Dedifferentiated amniotic fluid mesenchymal stem cell (primary cell): ENCODE results near the gene MGRN1.
A peak's percentile ranks its signal among the peaks of the same experiment; 100 is the strongest.
"Not testable (repeated sequence)": the region's sequence is repeated elsewhere in the genome, so short reads cannot be mapped to it uniquely, and the experiment has no call there.

Experiments
- DNase-seq: peaks from one replicate; pipeline ENCODE4 v3.0.0-alpha.2; 2016; ENCODE audit errors: extremely low spot score

MGRN1 gene

DNA sequence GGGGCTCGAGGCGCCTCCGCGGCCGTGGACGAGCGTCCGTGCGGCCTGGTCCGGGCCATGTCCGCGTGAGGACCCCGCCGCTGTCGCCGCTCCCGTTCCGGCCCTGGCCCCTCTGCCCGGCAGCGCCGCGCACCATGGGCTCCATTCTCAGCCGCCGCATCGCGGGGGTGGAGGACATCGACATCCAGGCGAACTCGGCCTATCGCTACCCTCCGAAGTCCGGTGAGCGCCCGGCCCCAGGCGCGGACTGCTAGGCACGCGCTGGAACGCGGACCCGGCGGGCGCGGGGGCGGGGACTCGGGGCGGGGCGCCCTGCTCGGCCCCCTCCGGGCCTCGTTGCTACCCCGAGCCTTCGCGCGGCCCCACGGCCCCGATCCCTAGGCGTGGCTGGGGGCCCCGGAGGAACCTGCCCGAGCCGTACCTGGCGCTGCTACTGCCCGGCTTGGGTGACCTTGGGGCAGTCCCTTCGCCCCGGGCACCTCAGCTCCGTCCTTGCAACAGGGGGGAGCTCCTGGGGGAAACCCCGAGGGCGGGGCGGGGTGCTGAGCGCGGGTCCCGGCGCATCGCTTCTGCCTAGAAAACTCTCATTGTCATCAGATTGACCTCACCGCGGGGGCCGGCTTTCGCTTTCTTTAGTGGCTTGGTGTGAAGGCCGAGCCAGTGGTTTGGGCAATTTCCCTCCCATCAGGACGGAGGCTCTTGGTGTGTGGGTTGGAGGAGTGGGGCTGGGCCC, 367 bp downstream of the MGRN1 start:
- peak; percentile 62 for DNase-seq

DNA sequence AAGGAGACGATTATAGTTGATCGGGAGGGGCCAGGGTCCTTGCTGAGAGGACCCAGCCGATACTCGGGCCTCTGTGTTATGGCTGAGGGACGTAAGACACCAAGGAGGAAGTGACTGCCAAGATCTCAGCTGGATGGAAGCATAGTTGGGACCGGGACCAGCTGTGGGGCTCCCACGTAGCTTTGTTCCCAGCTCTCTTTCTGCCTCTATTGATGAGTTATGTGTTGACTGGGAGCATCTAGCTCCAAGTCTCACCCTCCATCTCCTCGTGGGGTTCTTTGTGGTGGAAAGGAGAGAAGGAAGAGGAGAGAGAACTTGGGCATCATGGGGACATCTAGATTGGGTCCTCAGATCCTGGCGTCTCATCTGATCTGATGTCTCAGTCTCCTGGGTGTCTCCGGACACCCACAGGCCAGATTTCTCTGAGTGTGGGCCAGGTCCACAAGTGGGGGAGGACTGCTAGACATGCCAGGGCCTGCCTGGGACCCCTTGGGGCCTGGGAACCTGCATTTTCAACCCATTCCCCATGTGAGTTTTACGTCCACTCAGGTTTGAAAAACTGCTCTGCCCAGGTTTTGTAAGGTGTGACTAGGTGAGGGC, 1.0 kb downstream of the MGRN1 start:
- DNase-seq = no peak

DNA sequence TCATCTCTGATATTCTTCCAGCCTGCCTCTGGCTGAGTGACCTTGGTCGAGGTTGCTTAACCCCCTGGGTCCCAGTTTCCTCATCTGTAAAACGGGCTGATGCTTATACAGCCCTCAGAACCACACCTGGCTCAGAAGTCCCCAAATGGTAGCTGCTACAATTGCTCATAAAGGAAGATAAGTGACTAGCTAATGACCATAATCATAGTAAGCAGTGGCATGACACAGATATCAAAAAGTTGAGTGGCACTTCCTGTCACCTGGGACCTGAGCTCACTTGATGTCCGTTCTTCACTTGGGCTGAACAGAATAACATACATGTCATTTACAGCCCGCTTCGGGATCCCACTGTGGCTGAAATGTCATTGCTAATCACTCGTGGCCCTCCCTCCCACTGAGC, 1.8 kb downstream of the MGRN1 start:
- no peak for DNase-seq

DNA sequence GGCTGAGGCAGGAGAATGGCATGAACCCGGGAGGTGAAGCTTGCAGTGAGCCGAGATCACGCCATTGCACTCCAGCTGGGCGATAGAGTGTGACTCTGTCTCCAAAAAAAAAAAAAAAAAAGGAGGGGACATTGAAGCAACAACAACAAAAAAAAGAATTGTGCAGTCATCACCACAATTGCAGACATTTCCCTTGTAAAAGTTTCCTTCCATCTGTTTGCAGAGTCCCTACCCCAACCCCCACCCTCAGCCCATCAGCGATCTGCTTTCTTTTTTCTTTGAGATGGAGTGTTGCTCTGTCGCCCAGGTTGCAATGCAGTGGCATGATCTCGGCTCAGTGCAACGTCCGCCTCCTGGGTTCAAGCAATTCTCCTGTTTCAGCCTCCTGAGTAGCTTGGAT, 3.7 kb downstream of the MGRN1 start:
- no peak for DNase-seq

DNA sequence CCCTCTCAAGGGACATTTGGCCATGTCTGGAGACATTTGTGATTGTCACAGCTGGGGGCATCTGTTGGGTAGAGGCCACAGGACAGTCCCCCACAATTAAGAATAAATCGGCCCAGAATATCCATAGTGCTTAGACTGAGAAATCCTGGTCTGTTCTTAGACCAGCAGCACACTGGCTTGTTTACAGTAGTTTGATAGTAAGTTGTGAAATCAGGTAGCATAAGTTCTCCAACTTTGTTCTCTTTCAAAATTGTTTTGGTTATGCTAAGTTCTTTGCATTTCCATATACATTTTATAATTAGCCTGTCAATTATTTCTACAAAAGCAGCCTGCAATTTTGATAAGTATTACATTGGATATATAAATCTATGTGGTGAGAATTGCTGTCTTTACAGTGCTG, 6.8 kb downstream of the MGRN1 start:
- DNase-seq = no peak

DNA sequence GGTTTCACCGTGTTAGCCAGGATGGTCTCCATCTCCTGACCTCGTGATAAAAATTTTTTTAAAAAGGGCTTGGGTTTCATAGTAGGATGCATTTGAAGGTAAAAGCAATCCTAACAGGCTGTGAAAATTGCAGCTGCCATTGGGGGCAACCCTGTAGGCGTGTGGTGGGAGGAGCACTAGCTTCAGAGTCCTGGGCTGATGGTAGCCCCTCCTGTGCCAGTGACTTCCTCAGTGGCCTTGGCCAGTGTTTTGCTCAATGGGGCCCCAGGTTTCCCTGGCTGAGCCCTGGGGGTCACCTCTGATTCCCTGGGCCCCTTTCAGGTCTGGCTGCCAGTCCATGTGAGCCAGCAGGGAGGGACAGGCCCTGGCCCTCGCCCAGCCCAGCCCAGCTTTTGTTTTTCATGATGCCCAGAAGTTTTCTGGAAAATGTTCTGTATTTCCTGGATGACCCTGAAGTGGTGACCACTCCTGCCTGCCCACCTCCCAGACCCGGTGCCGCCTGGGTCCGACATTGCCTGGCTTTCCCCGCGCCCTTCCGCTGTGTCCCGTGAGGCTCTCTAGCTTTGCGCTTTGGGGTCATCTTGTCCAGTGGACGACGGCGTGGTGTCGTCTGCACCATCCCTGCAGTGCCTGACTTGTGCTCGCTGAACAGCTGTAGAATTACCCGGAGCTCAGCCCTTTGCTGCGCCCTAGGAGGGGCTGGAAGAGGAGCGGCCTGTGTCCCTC, 9.4 kb downstream of the MGRN1 start:
- no peak for DNase-seq

DNA sequence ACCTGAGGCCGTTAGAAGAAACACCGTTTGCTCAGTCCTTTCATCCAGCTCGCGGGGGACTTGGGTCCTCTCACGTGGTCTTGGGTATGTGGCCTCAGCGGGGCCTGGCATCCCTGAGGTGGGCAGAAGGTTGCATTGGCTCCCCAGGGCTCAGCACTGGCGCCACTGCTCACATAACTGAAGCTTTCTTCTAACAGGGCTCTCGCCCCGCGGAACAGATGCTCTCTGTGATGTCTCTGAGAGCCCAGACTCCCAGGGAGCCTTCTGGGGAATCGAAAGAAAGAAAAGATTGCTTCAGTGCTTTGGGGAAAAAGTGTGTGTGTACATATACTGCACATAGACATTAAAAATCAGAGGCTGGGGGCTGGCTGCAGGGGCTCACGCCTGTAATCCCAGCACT, 10.1 kb downstream of the MGRN1 start:
- DNase-seq = no peak

DNA sequence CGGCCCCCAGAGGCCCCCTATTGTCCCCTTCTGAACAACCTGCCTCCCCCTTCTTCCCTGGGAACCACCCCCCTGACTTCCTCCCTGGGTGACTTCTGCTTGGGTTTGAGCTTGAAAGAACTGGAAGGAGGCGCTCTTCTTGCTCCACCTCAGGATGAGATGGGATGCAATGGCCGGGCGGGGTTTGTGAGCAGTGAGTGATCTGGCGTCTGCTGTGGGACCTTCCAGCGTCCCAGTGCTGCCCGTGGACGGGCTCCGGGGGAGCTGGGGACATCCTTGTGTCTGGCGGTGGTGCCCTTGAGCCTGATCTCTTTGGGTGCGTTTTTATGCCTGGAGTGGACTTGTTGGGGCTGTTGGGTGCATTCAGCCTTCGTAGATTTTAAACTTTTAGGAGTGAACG, 11.6 kb downstream of the MGRN1 start:
- no peak for DNase-seq

DNA sequence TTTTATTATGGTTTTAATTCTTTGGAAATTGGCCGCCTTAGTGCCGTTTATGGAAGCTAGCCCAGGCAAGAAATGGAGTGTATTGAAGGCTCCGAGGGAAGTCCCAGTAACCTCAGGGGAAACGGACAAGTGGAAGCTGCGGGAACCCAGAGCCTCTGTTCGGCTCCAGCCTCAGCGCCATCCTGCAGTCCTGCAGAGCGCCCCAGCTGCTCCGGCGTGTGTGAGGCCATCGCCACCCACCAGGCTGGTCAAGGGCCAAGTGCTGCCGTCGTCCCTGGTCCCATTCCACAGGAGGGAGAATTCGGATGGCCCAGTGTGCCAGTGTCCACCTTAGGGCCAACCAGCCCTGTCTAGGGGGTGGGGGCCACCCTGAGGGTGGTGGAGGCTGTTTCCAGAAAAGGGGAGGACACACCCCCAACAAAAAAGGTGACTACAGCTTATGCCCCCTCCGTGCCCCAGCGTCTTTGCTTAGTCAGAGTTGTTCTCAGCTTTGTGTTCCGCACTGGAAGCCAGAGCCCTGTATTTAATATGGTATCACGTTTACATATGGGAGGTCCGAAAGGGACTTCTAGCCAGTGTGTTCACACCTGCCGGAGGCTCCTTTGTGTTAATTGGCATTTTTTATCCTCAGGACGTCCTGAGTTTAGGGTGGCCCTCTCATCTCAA, 13.0 kb downstream of the MGRN1 start:
- no peak for DNase-seq

DNA sequence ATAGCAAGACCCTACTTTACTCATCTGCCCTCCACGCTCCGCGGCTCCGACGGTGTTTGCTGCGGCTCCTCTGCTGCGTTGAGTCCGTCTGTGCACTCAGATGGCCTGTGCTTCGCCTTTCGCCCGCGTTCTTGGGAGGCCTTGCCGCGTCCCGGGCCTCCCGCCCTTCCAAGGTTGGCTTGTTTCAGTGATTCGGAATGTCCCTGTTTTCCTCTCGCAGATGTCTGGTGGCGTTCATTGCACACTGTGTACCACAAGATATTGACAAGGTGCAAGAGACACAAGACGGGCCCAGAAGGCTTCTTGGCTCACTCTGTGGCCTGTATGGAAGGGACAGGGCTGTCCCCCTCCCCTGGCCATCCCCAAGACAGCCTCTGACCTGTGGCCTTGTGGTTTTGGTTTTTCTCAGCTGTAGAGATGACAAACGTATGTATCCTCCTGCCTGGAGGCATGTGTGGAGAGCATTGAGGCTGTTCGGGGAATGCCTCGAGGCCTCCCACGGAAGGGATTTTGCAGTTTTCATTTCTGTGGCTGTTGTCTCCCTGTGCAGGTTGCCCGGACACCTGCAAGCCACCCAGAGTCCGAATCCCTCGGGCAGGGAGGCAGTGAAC, 15.4 kb downstream of the MGRN1 start:
- DNase-seq = no peak

DNA sequence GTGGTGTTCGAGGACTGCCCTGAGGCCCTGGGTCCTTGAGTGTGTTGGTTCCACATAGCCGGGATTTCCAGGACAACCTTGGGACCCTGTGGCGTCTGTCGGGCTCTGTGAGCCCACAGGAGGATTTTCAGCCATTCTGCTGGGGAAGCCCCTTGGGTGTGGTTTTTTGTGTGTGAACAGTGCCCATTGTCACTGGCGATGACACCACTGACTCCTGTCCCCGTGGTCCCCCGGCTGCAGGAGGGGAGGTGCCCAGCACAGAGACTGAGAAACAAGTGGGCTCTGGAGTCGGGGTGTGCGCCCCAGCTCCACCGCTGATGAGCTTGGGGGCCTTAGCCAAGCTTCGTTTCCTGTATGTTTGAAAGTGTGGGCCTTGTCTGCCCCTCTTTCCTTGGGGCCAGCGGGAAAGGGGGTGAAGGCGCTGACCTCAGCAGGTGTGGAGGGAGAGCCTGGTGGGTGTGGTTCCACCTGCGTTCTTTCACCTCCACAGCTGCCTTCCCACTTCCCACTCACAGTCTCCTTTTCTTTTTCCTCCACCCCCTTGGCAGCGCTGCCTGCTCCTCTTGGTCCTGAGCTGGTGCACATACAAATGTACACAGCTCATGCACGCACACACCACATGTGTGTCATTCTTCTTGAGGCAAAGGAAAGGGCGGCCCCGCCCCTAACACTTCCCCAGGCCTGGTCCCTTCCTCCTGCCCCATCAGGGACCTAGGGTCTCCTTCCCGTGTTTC, 16.1 kb downstream of the MGRN1 start:
- DNase-seq = no peak

DNA sequence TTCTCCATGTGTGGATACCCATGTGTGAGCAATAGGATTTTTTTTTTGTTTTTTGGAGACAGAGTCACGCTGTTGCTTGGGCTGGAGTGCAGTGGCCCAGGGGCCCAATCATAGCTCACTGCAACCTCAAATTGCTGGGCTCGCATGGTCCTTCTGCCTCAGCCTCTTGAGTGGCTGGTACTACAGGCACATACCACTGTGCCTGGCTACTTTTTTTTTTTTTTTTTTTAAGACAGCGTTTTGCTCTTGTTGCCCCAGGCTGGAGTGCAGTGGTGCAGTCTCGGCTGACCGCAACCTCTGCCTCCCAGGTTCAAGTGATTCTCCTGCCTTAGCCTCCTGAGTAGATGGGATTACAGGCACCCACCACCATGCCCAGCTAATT, 16.7 kb downstream of the MGRN1 start:
- DNase-seq = no peak

DNA sequence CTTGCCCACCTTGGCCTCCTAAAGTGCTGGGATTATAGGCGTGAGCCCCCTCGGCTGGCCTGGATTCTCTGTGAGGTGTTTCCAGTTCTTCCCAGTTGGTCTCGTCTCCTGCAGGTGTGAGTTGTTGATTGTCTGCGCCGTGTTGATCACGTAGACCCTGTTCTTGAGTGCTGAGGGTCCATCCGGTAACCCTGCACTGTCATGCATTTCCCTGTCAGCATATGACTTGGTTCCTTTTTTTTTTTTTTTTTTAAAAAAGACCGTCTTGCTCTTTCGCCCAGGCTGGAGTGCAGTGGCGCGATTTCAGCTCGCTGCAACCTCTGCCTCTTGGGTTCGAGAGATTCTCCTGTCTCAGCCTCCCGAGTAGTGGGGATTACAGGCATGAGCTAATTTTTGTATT, 17.3 kb downstream of the MGRN1 start:
- no peak for DNase-seq

DNA sequence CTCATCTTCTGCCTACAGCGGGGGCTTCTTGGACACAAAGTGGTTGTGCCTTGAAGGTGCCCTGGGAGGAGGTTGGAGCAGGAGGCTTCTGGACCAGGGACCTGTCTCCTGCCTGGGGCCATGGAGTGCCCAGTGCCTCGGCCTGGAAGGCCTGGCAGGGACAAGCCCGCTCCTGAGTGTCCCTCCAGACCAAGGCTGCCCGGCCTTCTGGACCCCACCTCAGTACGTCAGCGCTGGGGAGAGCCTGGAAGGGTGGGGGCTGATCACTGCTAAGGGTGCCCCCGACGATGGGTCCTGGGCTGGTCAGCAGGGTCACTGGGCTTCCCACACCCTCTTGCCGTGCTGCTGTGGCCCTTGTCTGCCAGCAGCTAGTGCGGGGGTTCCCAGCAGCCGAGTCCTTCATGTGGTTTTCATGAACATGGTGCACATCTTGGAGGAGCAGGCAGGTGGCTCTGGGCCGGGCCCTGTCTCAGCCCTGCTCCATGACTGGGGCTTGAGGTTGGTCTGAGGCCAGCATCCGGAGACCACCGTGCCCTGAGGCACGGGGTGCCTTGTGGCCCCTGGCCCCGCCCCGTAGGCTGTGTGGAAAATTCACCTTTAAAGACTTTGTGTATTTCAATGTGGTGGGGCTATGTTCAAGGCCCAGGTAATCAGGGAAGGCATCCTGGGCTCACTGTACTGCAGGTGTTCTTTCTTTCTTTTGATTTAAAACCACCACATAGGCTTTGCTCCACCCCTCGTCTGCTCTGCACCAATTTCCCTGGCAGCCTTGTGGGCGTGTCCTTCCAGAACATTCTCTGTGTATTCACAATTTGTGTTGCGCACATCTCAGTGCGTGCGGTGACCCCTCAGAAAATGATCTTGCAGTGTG, 22.4 kb downstream of the MGRN1 start:
- no peak for DNase-seq

DNA sequence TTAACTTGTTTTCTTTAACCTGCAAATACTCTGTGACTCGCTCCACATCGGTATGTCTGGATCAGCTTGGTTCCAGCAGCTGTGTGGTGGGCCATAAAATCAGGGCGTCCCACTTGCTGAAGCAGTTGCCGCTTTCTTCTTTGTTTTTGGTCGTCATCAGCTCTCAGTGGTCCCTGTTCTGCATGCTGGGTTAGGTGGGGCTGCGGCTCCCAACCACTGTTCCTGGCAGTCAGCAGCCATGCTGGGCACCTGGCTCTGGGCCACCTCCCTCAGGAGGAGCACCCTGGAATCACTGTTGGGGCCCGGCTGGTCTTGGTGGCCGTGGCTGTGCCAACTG, 23.0 kb downstream of the MGRN1 start:
- DNase-seq = no peak

DNA sequence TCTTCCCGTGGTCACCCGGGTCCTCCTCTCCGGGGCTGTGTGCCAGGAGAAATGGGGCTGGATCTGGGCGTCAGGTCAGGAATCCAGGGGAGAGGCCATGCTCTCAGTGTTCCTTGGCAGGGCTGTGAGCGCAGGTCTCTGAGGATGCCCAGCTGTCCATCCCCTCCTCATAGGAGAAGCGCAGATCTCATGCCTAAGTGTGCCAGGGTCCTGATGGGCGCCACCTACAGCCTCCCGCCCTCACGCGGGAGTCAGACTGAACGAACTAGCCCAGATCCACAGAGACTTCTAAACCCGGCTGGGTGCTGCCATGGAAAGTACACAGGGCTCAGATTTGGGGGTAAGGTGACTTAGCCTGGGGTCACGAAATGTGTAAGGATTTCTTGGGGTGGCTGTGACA, 24.3 kb downstream of the MGRN1 start:
- no peak for DNase-seq

DNA sequence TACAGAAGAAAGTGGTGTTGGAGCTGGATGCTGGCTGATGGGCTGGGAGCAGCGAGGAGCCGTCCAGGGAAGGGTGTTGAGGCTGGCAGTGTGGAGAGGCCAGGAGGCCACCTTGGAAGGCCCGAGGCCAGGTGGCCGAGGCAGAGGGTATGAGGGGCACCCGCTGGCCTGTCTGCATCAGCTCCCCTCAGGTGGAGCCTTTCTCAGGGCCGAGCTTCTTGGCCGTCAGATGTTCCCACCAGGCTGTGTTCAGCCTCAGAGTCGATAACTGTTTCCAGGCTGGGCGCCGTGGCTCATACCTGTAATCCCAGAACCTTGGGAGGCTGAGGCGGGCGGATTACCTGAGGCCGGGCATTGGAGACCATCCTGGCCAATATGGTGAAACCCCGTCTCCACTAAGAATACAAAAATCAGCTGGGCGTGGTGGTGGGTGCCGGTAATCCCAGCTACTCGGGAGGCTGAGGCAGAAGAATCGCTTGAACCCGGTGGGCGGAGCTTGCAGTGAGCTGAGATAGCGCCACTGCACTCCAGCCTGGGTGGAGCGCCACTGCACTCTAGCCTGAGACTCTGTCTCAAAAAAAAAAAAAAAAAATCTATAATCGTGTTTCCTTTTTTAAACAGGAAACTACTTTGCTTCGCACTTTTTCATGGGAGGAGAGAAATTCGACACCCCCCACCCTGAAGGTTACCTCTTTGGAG, 25.3 kb downstream of the MGRN1 start:
- no peak for DNase-seq

DNA sequence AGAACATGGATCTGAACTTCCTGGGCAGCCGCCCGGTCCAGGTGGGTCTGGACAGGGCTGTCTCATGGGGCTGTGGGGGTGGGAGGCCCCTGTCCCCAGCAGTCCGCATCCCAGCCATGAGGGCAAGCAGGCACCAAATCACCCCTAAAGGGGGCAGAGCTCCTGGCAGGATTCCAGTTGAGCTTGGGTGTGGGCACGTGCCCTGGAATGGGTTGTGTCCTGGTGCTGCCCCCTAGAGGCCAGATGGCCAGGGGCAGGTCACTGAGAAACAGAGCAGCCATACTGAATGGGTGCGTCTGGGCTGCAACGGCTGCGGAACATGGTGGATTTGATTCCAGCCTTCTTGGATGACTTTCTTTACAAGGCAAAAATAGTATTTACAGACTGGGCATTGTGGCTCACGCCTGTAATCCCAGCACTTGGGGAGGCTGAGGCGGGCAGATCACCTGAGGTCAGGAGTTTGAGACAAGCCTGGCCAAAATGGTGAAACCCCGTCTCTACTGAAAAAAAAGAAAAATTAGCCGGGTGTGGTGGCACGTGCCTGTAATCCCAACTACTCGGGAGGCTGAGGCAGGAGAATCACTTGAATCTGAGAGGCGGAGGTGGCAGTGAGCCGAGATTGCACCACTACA, 25.9 kb downstream of the MGRN1 start:
- DNase-seq = not testable (repeated sequence)

DNA sequence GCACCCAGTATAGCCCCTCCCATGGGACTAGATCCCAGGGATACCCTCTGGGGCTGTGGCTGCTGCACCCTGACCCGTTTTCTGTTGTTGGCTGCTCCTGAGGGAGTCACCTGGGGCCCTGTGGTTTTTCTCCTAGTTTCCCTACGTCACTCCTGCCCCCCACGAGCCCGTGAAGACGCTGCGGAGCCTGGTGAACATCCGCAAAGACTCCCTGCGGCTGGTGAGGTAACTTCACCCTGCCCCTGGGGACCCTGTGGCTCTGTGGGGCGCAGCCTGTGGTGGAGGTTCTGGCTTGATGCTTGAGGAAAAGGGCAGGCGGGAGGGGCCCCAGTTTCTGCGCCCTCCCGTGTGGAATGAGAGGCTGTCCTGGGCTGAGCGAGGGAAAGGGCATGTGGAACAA, 27.2 kb downstream of the MGRN1 start:
- no peak for DNase-seq

DNA sequence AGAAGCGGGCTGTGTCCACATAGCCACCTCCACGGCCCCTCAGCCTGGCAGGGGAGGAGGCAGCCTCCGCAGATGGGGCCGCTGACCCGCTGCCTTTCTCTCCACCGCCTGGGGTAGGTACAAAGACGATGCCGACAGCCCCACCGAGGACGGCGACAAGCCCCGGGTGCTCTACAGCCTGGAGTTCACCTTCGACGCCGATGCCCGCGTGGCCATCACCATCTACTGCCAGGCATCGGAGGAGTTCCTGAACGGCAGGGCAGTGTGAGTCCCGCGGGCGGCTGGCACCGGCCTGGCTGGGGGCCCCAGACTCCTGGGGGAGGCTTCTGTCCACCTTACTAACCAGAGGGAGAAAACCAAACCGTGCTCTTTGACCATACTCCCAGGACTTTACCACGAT, 27.9 kb downstream of the MGRN1 start:
- no peak for DNase-seq
